K562 (cell line): ENCODE results near the gene CLEC4D. TPM values are rescaled to one million over a fixed set of nuclear protein-coding genes. Genes with fewer than 3 reads are reported as not detected.

Source experiments
- ATAC-seq: fragments of 200-7000 bp; cut with Tn5 transposase; 3 replicates; pipeline ENCODE4 v1.9.1; 2020; ENCODE audit warnings: moderate library complexity
- BruUV-seq: library from RNA; stranded (reverse); fragments of 400-500 nt; replicated peaks from 2 replicates; lab custom pipeline; 2021; lab: Mats Ljungman, UMichigan
- CTCF ChIA-PET: fragments of 300-600 bp; formaldehyde crosslinking; extraction: SDS; loops from one replicate; lab custom pipeline; 2021; ENCODE audit warnings: low intra/inter-chr PET ratio; lab: Yijun Ruan, JAX
- POLR2A ChIA-PET: fragments of 300-600, 350-650 bp; sonication (Branson Sonifier 250); formaldehyde crosslinking; extraction: SDS; loops from one replicate; lab custom pipeline; 2021; ENCODE audit warnings: antibody characterized with exemption, inconsistent platforms; lab: Yijun Ruan, JAX
- DNase-seq, 4 experiments: peaks; one replicate each; pipeline versions ENCODE4 v3.0.0 to v3.0.0-alpha.2; 2011 to 2018; ENCODE audit warnings: low spot score in 3 of 4, mixed read lengths in 3 of 4; ENCODE audit errors: extremely low read depth in 1 of 4
- FAIRE-seq: peaks from 2 replicates; lab custom pipeline; 2011; peaks lifted over from hg19 to GRCh38; lab: Jason Lieb, UNC
- H2AFZ ChIP-seq: 2 replicates; pipeline ENCODE4 v1.6.0; 2011; ENCODE audit warnings: low read depth, low read length, control low read depth, inconsistent platforms
- H3K27ac ChIP-seq: fragments of 200-600 bp; 3 replicates; pipeline ENCODE4 v1.8.0; 2011; ENCODE audit warnings: low read depth, mild to moderate bottlenecking, control low read depth, inconsistent platforms, low read length, moderate library complexity, mixed read lengths; ENCODE audit errors: extremely low read depth
- H3K27me3 ChIP-seq, 2 experiments: fragments of 300-600 bp in 1 of 2; 2 replicates in 1 of 2; 3 replicates in 1 of 2; pipeline versions ENCODE4 v1.6.0 to v1.8.0; 2011; ENCODE audit warnings: inconsistent platforms in 2 of 2, low read length in 2 of 2, mild to moderate bottlenecking in 1 of 2, mixed read lengths in 1 of 2, moderate library complexity in 1 of 2; ENCODE audit not compliant: control insufficient read depth in 2 of 2, insufficient read depth in 2 of 2
- H3K36me3 ChIP-seq: fragments of 300-600 bp; 3 replicates; pipeline ENCODE4 v1.8.0; 2011; ENCODE audit warnings: mild to moderate bottlenecking, low read length, inconsistent platforms; ENCODE audit not compliant: control insufficient read depth, insufficient read depth
- H3K4me1 ChIP-seq, 2 experiments: fragments of 200-600 bp in 1 of 2; replicated peaks in 1 of 2; 2 replicates in 1 of 2; 3 replicates in 1 of 2; pipeline versions ENCODE4 v1.5.1 to v1.8.0; 2011; ENCODE audit warnings: inconsistent platforms in 2 of 2, low read length in 2 of 2, mild to moderate bottlenecking in 1 of 2, mixed read lengths in 1 of 2, moderate library complexity in 1 of 2; ENCODE audit not compliant: control insufficient read depth in 2 of 2, insufficient read depth in 2 of 2
- H3K4me2 ChIP-seq: 2 replicates; pipeline ENCODE4 v1.6.1; 2011; ENCODE audit warnings: low read length, control low read depth, inconsistent platforms, mixed read lengths; ENCODE audit not compliant: insufficient read depth
- H3K4me3 ChIP-seq: fragments of 200-600 bp; sonication (generic), shearing (Covaris generic); 2 replicates; pipeline ENCODE4 v1.5.1; 2016; ENCODE audit warnings: control low read depth, inconsistent platforms
- H3K79me2 ChIP-seq: fragments of 200-600 bp; 3 replicates; pipeline ENCODE4 v1.8.0; 2011; ENCODE audit warnings: low read length, inconsistent platforms; ENCODE audit not compliant: control insufficient read depth, insufficient read depth
- H3K9ac ChIP-seq, 2 experiments: 2 replicates each; pipeline versions ENCODE4 v1.6.0 to v1.6.1; 2011; ENCODE audit warnings: low read depth in 2 of 2, low read length in 2 of 2, control low read depth in 1 of 2, inconsistent platforms in 1 of 2, mild to moderate bottlenecking in 1 of 2, mixed read lengths in 1 of 2; ENCODE audit not compliant: insufficient read depth in 1 of 2
- H3K9me1 ChIP-seq: one replicate; pipeline ENCODE4 v1.6.0; 2011; ENCODE audit warnings: inconsistent platforms, mild to moderate bottlenecking, low read length, moderate library complexity; ENCODE audit not compliant: control insufficient read depth, insufficient read depth
- H3K9me3 ChIP-seq: replicated peaks from 2 replicates; pipeline ENCODE4 v1.5.1; 2011; ENCODE audit warnings: low read depth, low read length, inconsistent platforms; ENCODE audit not compliant: control insufficient read depth, insufficient read depth
- H4K20me1 ChIP-seq: replicated peaks from 2 replicates; pipeline ENCODE4 v1.6.1; 2011; ENCODE audit warnings: low read length, inconsistent platforms, mixed read lengths; ENCODE audit not compliant: control insufficient read depth, insufficient read depth
- ATF7 ChIP-seq: fragments of 450-650 bp; IDR thresholded peaks from 2 replicates; pipeline ENCODE4 v1.7.1; 2014; ENCODE audit warnings: mild to moderate bottlenecking, moderate library complexity
- DNMT1 ChIP-seq: fragments of 450-650 bp; IDR thresholded peaks from 2 replicates; pipeline ENCODE4 v1.6.1; 2016; ENCODE audit warnings: antibody characterized with exemption, mild to moderate bottlenecking
- MYNN ChIP-seq, 2 experiments: sonication (generic); formaldehyde crosslinking in 1 of 2; IDR thresholded peaks; 2 replicates each; pipeline versions ENCODE4 v1.5.0 to v1.6.1; 2016 to 2020; ENCODE audit warnings: antibody characterized with exemption in 1 of 2, missing genetic modification reagents in 1 of 2
- NFIC ChIP-seq: fragments of 450-650 bp; IDR thresholded peaks from 2 replicates; pipeline ENCODE4 v1.6.1; 2017; ENCODE audit warnings: mild to moderate bottlenecking, inconsistent platforms
- SMARCA4 ChIP-seq: fragments of 450-650 bp; IDR thresholded peaks from 2 replicates; pipeline ENCODE4 v1.6.1; 2016
- XRCC4 ChIP-seq: IDR thresholded peaks from one replicate; pipeline ENCODE4 v1.6.1; 2011; ENCODE audit not compliant: insufficient read depth, insufficient read length; ENCODE audit errors: extremely low read depth
- ZFP91 ChIP-seq: sonication (generic); formaldehyde crosslinking; IDR thresholded peaks from 2 replicates; pipeline ENCODE4 v1.8.0; 2022; ENCODE audit warnings: mild to moderate bottlenecking, missing genetic modification reagents
- ZNF311 ChIP-seq: fragments of 250-450 bp; sonication (Bioruptor Pico); IDR thresholded peaks from 2 replicates; pipeline ENCODE4 v1.4.0; 2020; ENCODE audit warnings: mild to moderate bottlenecking, moderate library complexity
- WGBS: fragments of 100-300 bp; shearing (Covaris generic); methylation state at CpG from one replicate; pipeline ENCODE4 v1.1.6; 2016; ENCODE audit warnings: low coverage, mixed read lengths; ENCODE audit not compliant: insufficient coverage; ENCODE audit errors: missing lambda C conversion rate; 5-methylcytosine and 5-hydroxymethylcytosine counted together
- in situ Hi-C: fragments of 300-500 bp; cut with MboI; formaldehyde crosslinking; loops from 4 replicates; pipeline ENCODE4 v1.15.0; 2018; ENCODE audit warnings: inconsistent platforms, mixed read lengths
- intact Hi-C: fragments of 100-400 bp; cut with micrococcal nuclease; formaldehyde crosslinking; loops from 2 replicates; pipeline ENCODE4 v1.14.2; 2022
- polyA plus RNA-seq, 8 experiments: library from polyadenylated mRNA; depleted of rRNA in 4 of 8; stranded (reverse) in 5 of 8; unstranded in 3 of 8; fragments of >200 nt; fragmentation: Nextera tagmentation in 2 of 8; fragmentation: Illumina TruSeq in 1 of 8; extraction: Ambion mirVana in 2 of 8; extraction: Trizol in 1 of 8; gene quantifications; 2 replicates each; pipeline versions ENCODE4 v1.2.1 to v1.2.3, GENCODE V29; 2011 to 2014; ENCODE audit warnings: inconsistent platforms in 1 of 8, missing spikeins in 1 of 8
- total RNA-seq, 7 experiments: library from RNA; depleted of rRNA in 6 of 7; stranded (reverse); fragments of >200 nt in 6 of 7; fragmentation: Illumina TruSeq in 2 of 7; extraction: Trizol in 2 of 7; gene quantifications; 2 replicates each; pipeline versions ENCODE4 v1.2.1 to v1.2.3, GENCODE V29; 2011 to 2021; ENCODE audit warnings: low replicate concordance in 1 of 7

Gene CLEC4D
- total and polyA plus RNA-seq, 9 of the 15 experiments (the other 6 are each of a cell fraction or from before 2014, with no cell fraction given): not detected

- no peak for TF ChIP-seq ZFP91
- TF ChIP-seq ZNF311 (CRISPR knock-in tag): no peak
- no peak for TF ChIP-seq DNMT1
These were observed 5.1 kb upstream of the CLEC4D start (continued) for GRCh38 chr12:8508223-8508622.

GRCh38 chr12:8508910-8509841, 4.1 kb upstream of the CLEC4D start:
- Histone ChIP-seq H3K9ac (no peak overlapping the region), H3K4me1 (no peaks in the 10 kb centered on the region), H3K27me3 (peaks cover 0 to 15% of the 10 kb centered on the region in 2 experiments; a peak in 2 of 5 replicates), H3K9me3 (no peaks in the 10 kb centered on the region), H3K9me1 (no peaks in the 10 kb centered on the region), H2AFZ (no peak overlapping the region), H4K20me1 (no peaks in the 10 kb centered on the region)
- FAIRE-seq (no peak), DNase-seq (no peak)
- 0% methylated on average over 7 of the region's 12 CpGs for WGBS
- no TSS peak for BruUV-seq
- intact Hi-C loops: no loop called here
- CTCF ChIA-PET: no interaction called here
- no peak for TF ChIP-seq SMARCA4
- TF ChIP-seq MYNN (IDR thresholded peaks at IDR 0.05): no peak
- no peak for TF ChIP-seq MYNN (CRISPR knock-in tag; IDR thresholded peaks at IDR 0.05)
- no peak for TF ChIP-seq ATF7
- TF ChIP-seq NFIC: peak; percentile 75
- no peak for TF ChIP-seq XRCC4
- TF ChIP-seq, all 486 proteins: peak for 1
- Histone ChIP-seq H3K4me2 (no peak overlapping the region), H3K4me3 (no peak overlapping the region), H3K36me3 (no peaks in the 10 kb centered on the region), H3K79me2 (no peaks in the 10 kb centered on the region), H3K27ac (no peak overlapping the region)
- in situ Hi-C loops: no loop called here
- POLR2A ChIA-PET: no interaction called here
- no peak for ATAC-seq
